ENCODE measurements around the gene SNTG2. TPM values are rescaled to one million over a fixed set of nuclear protein-coding genes. Genes with fewer than 3 reads are reported as not detected.

Gene SNTG2
- total and polyA plus RNA-seq, 10 of the 15 experiments (the other 5 are each of a cell fraction or from before 2014, with no cell fraction given) = not detected

DNA sequence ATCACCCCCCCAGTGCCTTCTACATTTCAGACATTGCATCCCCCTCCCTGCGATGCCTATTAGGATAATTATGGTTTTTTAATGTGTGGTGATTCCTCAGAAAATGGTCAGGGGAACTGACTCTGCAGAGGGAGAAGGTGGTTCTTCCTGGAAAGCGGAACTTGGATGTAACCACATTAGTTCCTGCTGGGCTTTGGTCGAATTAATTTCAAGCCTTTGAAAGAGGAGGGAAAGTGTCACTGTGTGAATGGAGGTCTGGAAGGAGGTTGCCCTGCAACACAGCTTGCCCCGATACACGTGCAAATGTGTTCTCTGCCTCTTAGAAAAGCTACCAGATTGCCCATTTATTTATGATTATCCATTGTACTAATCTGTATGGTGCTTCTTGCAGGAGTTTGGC is 399.5 kb downstream of the SNTG2 start:
- ATAC-seq (no peak), DNase-seq (ENCODE audit: low read depth, low spot score) (no peak), FAIRE-seq (no peak)
- no TSS peak for BruUV-seq (replicated peaks)
- WGBS (ENCODE audit: insufficient coverage, insufficient replicate concordance, low lambda C conversion rate, missing lambda C conversion rate) = 6% methylated on average over 5 of the region's 5 CpGs
- H3K36me3 ChIP-seq (ENCODE audit: control insufficient read depth in 2 of 2, insufficient read depth in 2 of 2, low read length in 1 of 2) = no peaks in the 10 kb centered on the region
- ChIA-PET POLR2A (no interaction called here), SMC1A (ENCODE audit: uncharacterized antibody, unreplicated experiment) (interaction anchor here (1.0 kb wide), 1 partner anchor 8 kb away, joined by 3 read pairs; no protein-coding TSS in a partner anchor), RAD21 (ENCODE audit: unreplicated experiment) (no interaction called here), CTCF (no interaction called here)
- intact Hi-C loops (cut with micrococcal nuclease; ENCODE audit: unreplicated experiment) = no loop called here
- H3K27me3 ChIP-seq (replicated peaks in 1 of 2; ENCODE audit: control insufficient read depth in 2 of 2, insufficient read depth in 2 of 2, low read length in 1 of 2) = no peaks in the 10 kb centered on the region
- H3K9me3 ChIP-seq (replicated peaks; ENCODE audit: control insufficient read depth, insufficient read depth, low read length) = no peaks in the 10 kb centered on the region; the same call in 2 of the 3 replicates
- no peaks in the 10 kb centered on the region for H4K20me1 ChIP-seq (ENCODE audit: control insufficient read depth, insufficient read depth)
- no peak overlapping the region for H3K4me3 ChIP-seq
- H3K4me1 ChIP-seq (ENCODE audit: control insufficient read depth, insufficient read depth, low read length) = no peaks in the 10 kb centered on the region
- TF ChIP-seq, protein P1, sequence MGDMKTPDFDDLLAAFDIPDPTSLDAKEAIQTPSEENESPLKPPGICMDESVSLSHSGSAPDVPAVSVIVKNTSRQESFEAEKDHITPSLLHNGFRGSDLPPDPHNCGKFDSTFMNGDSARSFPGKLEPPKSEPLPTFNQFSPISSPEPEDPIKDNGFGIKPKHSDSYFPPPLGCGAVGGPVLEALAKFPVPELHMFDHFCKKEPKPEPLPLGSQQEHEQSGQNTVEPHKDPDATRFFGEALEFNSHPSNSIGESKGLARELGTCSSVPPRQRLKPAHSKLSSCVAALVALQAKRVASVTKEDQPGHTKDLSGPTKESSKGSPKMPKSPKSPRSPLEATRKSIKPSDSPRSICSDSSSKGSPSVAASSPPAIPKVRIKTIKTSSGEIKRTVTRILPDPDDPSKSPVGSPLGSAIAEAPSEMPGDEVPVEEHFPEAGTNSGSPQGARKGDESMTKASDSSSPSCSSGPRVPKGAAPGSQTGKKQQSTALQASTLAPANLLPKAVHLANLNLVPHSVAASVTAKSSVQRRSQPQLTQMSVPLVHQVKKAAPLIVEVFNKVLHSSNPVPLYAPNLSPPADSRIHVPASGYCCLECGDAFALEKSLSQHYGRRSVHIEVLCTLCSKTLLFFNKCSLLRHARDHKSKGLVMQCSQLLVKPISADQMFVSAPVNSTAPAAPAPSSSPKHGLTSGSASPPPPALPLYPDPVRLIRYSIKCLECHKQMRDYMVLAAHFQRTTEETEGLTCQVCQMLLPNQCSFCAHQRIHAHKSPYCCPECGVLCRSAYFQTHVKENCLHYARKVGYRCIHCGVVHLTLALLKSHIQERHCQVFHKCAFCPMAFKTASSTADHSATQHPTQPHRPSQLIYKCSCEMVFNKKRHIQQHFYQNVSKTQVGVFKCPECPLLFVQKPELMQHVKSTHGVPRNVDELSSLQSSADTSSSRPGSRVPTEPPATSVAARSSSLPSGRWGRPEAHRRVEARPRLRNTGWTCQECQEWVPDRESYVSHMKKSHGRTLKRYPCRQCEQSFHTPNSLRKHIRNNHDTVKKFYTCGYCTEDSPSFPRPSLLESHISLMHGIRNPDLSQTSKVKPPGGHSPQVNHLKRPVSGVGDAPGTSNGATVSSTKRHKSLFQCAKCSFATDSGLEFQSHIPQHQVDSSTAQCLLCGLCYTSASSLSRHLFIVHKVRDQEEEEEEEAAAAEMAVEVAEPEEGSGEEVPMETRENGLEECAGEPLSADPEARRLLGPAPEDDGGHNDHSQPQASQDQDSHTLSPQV (IDR thresholded peaks at IDR 0.05) = no peak
- TF ChIP-seq ZNF217 (IDR thresholded peaks at IDR 0.05) = no peak
- no peak for TF ChIP-seq BMI1 (IDR thresholded peaks at IDR 0.05; ENCODE audit: borderline replicate concordance)
- TF ChIP-seq SIX5 (IDR thresholded peaks at IDR 0.05; ENCODE audit: low read depth, low read length, severe bottlenecking) = no peak
- TF ChIP-seq RUNX3 (IDR thresholded peaks at IDR 0.05; ENCODE audit: low read length) = no peak
- TF ChIP-seq, protein P2, sequence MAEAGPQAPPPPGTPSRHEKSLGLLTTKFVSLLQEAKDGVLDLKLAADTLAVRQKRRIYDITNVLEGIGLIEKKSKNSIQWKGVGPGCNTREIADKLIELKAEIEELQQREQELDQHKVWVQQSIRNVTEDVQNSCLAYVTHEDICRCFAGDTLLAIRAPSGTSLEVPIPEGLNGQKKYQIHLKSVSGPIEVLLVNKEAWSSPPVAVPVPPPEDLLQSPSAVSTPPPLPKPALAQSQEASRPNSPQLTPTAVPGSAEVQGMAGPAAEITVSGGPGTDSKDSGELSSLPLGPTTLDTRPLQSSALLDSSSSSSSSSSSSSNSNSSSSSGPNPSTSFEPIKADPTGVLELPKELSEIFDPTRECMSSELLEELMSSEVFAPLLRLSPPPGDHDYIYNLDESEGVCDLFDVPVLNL (IDR thresholded peaks at IDR 0.05; ENCODE audit: low read depth, low read length) = no peak
- no peak for TF ChIP-seq ESRRA (IDR thresholded peaks at IDR 0.05; ENCODE audit: low read length)
- no peak for TF ChIP-seq RELA (IDR thresholded peaks at IDR 0.05; ENCODE audit: borderline replicate concordance, partially characterized antibody)
- no peak for TF ChIP-seq CBFB (IDR thresholded peaks at IDR 0.05; ENCODE audit: low read depth)
- no peak for TF ChIP-seq SMAD5 (IDR thresholded peaks at IDR 0.05; ENCODE audit: low read depth)
- no peak overlapping the region for H3K4me2 ChIP-seq (ENCODE audit: control insufficient read depth, insufficient read depth)
- no peaks in the 10 kb centered on the region for H3K79me2 ChIP-seq (ENCODE audit: control insufficient read depth, insufficient read depth, low read length)
- H2AFZ ChIP-seq (ENCODE audit: control insufficient read depth, low read depth, low read length) = no peak overlapping the region
- H3K27ac ChIP-seq (ENCODE audit: control insufficient read depth, insufficient read depth) = no peak overlapping the region
- in situ Hi-C loops (cut with MboI) = no loop called here
- H3K9ac ChIP-seq (ENCODE audit: control insufficient read depth, insufficient read depth, low read length) = no peak overlapping the region
